GM12878 (cell line): Measurements from ENCODE around the gene IRF2.

ENCODE experiments used
- CTCF ChIP-seq, 3 experiments: IDR thresholded peaks in 2 of 3; conservative IDR thresholded peaks in 1 of 3; 2 replicates each; pipeline ENCODE4 v1.5.1; 2011; ENCODE audit warnings: low read depth in 3 of 3, low read length in 3 of 3, mild to moderate bottlenecking in 3 of 3, control low read depth in 2 of 3, moderate library complexity in 2 of 3, inconsistent platforms in 1 of 3, mixed read lengths in 1 of 3; ENCODE audit not compliant: control insufficient read depth in 2 of 3, insufficient read depth in 1 of 3; ENCODE audit errors: extremely low read depth in 1 of 3
- E2F4 ChIP-seq: IDR thresholded peaks from 2 replicates; pipeline ENCODE4 v1.6.1; 2012; ENCODE audit warnings: low read depth, low read length, improper control_type of control experiment
- MAX ChIP-seq: IDR thresholded peaks from 2 replicates; pipeline ENCODE4 v1.6.1; 2012; ENCODE audit warnings: low read depth, low read length, improper control_type of control experiment
- TAF1 ChIP-seq: IDR thresholded peaks from 2 replicates; pipeline ENCODE4 v1.6.1; 2011; ENCODE audit warnings: mild to moderate bottlenecking, low read depth, low read length, borderline replicate concordance
- YY1 ChIP-seq: IDR thresholded peaks from 2 replicates; pipeline ENCODE4 v1.6.1; 2011; ENCODE audit warnings: low read depth, mild to moderate bottlenecking, low read length

GRCh38 chr4:184363258-184363657 lies 111.1 kb downstream of the IRF2 start:
- TF ChIP-seq TAF1 = no peak
- TF ChIP-seq E2F4 = no peak
- no peak for TF ChIP-seq MAX
- TF ChIP-seq YY1 = no peak
- TF ChIP-seq CTCF (IDR thresholded peaks at IDR 0.05 in 2 of 3, conservative IDR thresholded peaks at IDR 0.05 in 1 of 3; ENCODE audit: control insufficient read depth in 2 of 3, extremely low read depth in 1 of 3, insufficient read depth in 1 of 3, low read depth in 3 of 3, low read length in 3 of 3) = no peak
